Right lobe of liver (tissue), 6 donors: ENCODE data around the gene ASCC1. TPM values are rescaled to one million over a fixed set of nuclear protein-coding genes. Genes with fewer than 3 reads are reported as not detected.

Experiments used
- ATAC-seq, 4 donors: fragments of 200-7000 bp; cut with Tn5 transposase; one replicate each; pipeline ENCODE4 v1.9.1; 2020; ENCODE audit warnings: mild to moderate bottlenecking in 4 of 4, moderate library complexity in 4 of 4
- DNase-seq, 3 donors: peaks; one replicate each; pipeline ENCODE4 v3.0.0-alpha.2; 2020
- H3K27ac ChIP-seq, 3 donors: fragments of 200-600 bp; one replicate each; pipeline ENCODE4 v1.8.0; 2022
- H3K27me3 ChIP-seq, 2 donors: fragments of 200-600 bp; one replicate each; pipeline ENCODE4 v1.8.0; 2022
- H3K36me3 ChIP-seq, 4 donors: fragments of 200-600 bp; sonication (generic) in 1 of 4; one replicate each; pipeline versions ENCODE4 v1.5.1 to v1.8.0; 2017 to 2022; ENCODE audit warnings: control low read depth in 1 of 4
- H3K4me1 ChIP-seq, 4 donors: fragments of 200-600 bp; sonication (generic) in 1 of 4; one replicate each; pipeline versions ENCODE4 v1.5.1 to v1.8.0; 2017 to 2022; ENCODE audit warnings: control low read depth in 1 of 4
- H3K4me3 ChIP-seq, 3 donors: fragments of 200-600 bp; one replicate each; pipeline ENCODE4 v1.8.0; 2022
- H3K9me3 ChIP-seq, 4 donors: fragments of 200-600 bp; sonication (generic) in 1 of 4; one replicate each; pipeline versions ENCODE4 v1.5.1 to v1.8.0; 2017 to 2022; ENCODE audit warnings: control low read depth in 1 of 4
- POLR2A ChIP-seq: fragments of 450-650 bp; IDR thresholded peaks from one replicate; pipeline ENCODE4 v1.6.1; 2017; ENCODE audit warnings: antibody characterized with exemption, mild to moderate bottlenecking
- WGBS: methylation state at CpG from one replicate; pipeline ENCODE4 v1.1.6; 2018; ENCODE audit warnings: low coverage, low lambda C conversion rate; ENCODE audit not compliant: insufficient coverage; ENCODE audit errors: missing lambda C conversion rate; 5-methylcytosine and 5-hydroxymethylcytosine counted together
- intact Hi-C, 2 donors: fragments of 100-400 bp; cut with DNase I; formaldehyde crosslinking; loops; one replicate each; pipeline versions ENCODE4 v1.11.2 to v1.14.1; 2022
- long read RNA-seq: library from polyadenylated mRNA; unstranded; transcript quantifications from one replicate; pipeline ENCODE4 v2.0.0, GENCODE V29; 2019
- total RNA-seq, 6 experiments: library from RNA; depleted of rRNA in 2 of 6; stranded (reverse); fragments of >200 nt in 2 of 6; fragmentation: NEBNext Ultra II Directional in 3 of 6; extraction: Animal tissue kit (Norgen Biotek cat#: 25700) in 3 of 6; gene quantifications; one replicate each; pipeline versions ENCODE4 v1.1.0 to v1.2.4, GENCODE V29; 2016 to 2023
- TF ChIP-seq, protein P1 (sequence below), 4 donors: fragments of 200-600 bp in 3 of 4; fragments of 450-650 bp in 1 of 4; IDR thresholded peaks; one replicate each; pipeline versions ENCODE4 v1.5.1 to v1.8.0; 2016 to 2022; ENCODE audit warnings: antibody characterized with exemption in 4 of 4, mild to moderate bottlenecking in 2 of 4
- donor health status: DM: no; HTN: yes; CAD: no.
- donor health status: DM: no; HTN: no; CAD: no.
- donor health status: DM: no; HTN: no; CAD: no.
- donor health status: DM: no; HTN: yes; CAD: no.
- donor health status: DM: no; HTN: yes; CAD: no.

ASCC1 gene, protein sequence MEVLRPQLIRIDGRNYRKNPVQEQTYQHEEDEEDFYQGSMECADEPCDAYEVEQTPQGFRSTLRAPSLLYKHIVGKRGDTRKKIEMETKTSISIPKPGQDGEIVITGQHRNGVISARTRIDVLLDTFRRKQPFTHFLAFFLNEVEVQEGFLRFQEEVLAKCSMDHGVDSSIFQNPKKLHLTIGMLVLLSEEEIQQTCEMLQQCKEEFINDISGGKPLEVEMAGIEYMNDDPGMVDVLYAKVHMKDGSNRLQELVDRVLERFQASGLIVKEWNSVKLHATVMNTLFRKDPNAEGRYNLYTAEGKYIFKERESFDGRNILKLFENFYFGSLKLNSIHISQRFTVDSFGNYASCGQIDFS
- 10 to 100 TPM; 12.0 to 26.5 (median 14.5) TPM for total RNA-seq
- long read RNA-seq, partial matches to known transcripts, result 0 of 4 reads
- long read RNA-seq, other reads (novel, unspliced or antisense), result 3 of 4 reads

DNA sequence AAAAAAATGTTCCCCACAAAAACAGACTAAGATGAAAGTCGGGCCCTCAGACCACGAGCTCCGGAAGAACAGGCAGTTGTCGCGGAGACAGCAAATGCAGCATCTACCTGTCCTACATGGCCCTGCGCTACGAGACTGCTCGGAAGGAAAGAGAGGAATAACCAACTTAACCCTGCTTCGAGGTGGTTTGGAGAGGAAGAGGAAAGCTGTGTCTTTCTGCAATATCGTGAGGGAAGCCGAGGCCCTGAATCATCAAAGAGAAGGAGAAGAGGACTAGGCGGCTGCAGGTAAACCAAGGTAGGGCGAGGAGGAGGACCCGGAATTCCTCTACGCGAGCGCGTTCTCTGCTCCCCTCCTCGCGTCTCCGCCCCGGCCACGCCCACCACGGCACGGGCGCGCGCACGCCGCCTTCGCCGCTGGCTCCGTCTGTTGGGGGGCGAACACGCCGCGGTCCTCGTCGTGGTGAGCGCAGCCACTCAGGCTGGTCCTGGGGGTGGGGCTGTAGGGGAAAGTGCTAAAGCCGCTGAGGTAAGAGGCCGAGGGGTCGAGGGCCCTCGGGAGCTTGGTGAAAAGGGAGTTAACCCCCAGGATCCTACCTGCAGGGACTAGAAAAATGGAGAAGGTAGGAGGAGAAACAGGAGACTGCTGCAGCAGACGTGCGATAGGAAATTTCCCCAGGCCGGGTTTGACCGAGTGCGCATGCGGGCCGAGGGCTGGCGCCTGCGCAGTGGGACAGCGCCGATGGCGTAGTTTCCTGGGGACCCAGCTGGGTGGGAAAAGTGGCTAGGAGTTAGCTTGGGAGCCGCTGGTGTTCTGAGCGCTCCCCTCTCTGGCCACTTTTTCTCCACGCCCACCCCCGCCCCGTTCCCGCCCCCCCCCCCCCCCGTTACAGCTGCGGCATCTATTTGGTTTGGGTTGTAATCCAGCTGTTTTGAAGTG, at the start of gene ASCC1, which contains the start of gene ANAPC16:
TSS of gene ASCC1 (minus strand) at position 666 of the 939 bp plus-strand sequence. CDS start 2,978 bp downstream, outside the sequence.
TSS of gene ANAPC16 (plus strand) at position 402 of the 939 bp plus-strand sequence. CDS start 7,903 bp downstream, outside the sequence.
- intact Hi-C loops, result no loop called here

DNA sequence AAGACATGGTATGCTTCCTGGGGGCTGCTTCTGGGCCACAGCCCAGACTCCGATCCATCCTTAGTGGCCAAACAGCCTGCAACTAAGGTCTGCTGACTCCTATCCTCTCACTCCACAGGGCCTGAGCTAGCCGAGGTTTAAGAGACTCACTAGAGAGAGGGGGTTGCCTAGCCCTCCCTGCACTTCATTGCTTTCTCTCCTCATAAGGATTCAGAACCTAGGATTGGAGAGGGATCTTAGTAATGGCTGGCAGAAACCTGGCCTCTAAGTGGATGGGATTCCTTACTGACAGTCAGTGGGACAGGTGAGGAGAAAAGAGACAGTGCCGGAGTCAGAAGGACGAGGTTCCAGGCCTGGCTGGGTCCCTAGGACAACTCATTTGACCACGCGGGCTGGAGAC, 49.4 kb upstream of the ASCC1 start:
- WGBS, result 78% methylated on average over 3 of the region's 6 CpGs

More for the DNA sequence above, at the start of gene ASCC1, which contains the start of gene ANAPC16:
- H3K27me3 ChIP-seq, result no peaks in the 10 kb centered on the region
- peak; percentile 93 to 94 (median 93) for DNase-seq
- ATAC-seq, result peak; percentile 93 to 97 (median 94)
- peaks cover 0 to 19% (median 0%) of the 10 kb centered on the region in 4 donors for H3K36me3 ChIP-seq
- peak within 1 kb of the TSS; percentile 99 to 100 (median 100) for H3K27ac ChIP-seq
- H3K4me1 ChIP-seq, result peaks cover 0 to 39% (median 15%) of the 10 kb centered on the region in 4 donors
- no peaks in the 10 kb centered on the region for H3K9me3 ChIP-seq
- WGBS, result under 1% methylated on average over 26 of the region's 64 CpGs
- TF ChIP-seq POLR2A, result peak; percentile 96
- TF ChIP-seq, protein P1, sequence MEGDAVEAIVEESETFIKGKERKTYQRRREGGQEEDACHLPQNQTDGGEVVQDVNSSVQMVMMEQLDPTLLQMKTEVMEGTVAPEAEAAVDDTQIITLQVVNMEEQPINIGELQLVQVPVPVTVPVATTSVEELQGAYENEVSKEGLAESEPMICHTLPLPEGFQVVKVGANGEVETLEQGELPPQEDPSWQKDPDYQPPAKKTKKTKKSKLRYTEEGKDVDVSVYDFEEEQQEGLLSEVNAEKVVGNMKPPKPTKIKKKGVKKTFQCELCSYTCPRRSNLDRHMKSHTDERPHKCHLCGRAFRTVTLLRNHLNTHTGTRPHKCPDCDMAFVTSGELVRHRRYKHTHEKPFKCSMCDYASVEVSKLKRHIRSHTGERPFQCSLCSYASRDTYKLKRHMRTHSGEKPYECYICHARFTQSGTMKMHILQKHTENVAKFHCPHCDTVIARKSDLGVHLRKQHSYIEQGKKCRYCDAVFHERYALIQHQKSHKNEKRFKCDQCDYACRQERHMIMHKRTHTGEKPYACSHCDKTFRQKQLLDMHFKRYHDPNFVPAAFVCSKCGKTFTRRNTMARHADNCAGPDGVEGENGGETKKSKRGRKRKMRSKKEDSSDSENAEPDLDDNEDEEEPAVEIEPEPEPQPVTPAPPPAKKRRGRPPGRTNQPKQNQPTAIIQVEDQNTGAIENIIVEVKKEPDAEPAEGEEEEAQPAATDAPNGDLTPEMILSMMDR (IDR thresholded peaks at IDR 0.05), result no peak
- H3K4me3 ChIP-seq, result peak within 1 kb of the TSS; percentile 61 to 78 (median 75)

DNA sequence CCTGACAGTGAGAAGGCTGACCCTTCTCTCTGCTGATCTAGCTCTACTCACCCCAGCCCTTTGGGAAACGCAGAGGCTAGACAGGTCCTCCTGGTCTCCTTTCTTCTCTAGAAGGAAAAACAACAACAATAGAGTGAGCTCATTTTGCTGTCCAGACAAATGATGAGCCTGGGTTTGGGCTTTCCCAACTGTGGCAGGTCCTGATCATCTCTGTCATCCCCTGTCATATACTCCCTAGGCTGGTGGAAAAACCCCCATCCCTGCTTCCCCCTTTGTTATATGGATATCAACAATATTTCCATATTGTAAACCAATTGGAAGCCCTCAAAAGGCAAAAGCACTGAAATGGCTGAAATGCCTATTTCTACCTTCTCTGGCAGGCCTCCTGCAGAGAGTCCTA, 48.5 kb upstream of the ASCC1 start:
- intact Hi-C loops, result no loop called here
- no peak overlapping the region for H3K27ac ChIP-seq
- no CpG with 5 or more reads among the region's 1 CpG for WGBS

More for the DNA sequence above, 49.4 kb upstream of the ASCC1 start:
- H3K36me3 ChIP-seq, result no peaks in the 10 kb centered on the region
- no peaks in the 10 kb centered on the region for H3K27me3 ChIP-seq
- no peak for TF ChIP-seq POLR2A
- TF ChIP-seq, protein P1 (IDR thresholded peaks at IDR 0.05), result no peak
- H3K27ac ChIP-seq, result no peak overlapping the region
- peaks cover 0 to 25% (median 3%) of the 10 kb centered on the region in 4 donors for H3K4me1 ChIP-seq
- DNase-seq, result no peak
- no peak overlapping the region for H3K4me3 ChIP-seq
- intact Hi-C loops, result no loop called here
- no peak for ATAC-seq
- no peaks in the 10 kb centered on the region for H3K9me3 ChIP-seq

More for the DNA sequence above, 48.5 kb upstream of the ASCC1 start:
- Histone ChIP-seq H3K4me1 (peaks cover 0 to 34% (median 5%) of the 10 kb centered on the region in 4 donors), H3K9me3 (no peaks in the 10 kb centered on the region), H3K4me3 (no peak overlapping the region), H3K36me3 (no peaks in the 10 kb centered on the region), H3K27me3 (no peaks in the 10 kb centered on the region)
- no peak for DNase-seq
- no peak for TF ChIP-seq POLR2A
- TF ChIP-seq, protein P1 (IDR thresholded peaks at IDR 0.05), result no peak
- ATAC-seq, result no peak
